SK-N-SH (cell line): ENCODE results near the gene TXNRD2.

ENCODE experiments used
- CTCF ChIP-seq: fragments of 200-600 bp; sonication (generic); IDR thresholded peaks from 2 replicates; pipeline ENCODE4 v1.6.1; 2017; ENCODE audit warnings: antibody characterized with exemption, mild to moderate bottlenecking, moderate library complexity
- FOXJ3 ChIP-seq: sonication (generic); formaldehyde crosslinking; IDR thresholded peaks from 2 replicates; pipeline ENCODE4 v1.5.1; 2020; ENCODE audit warnings: mild to moderate bottlenecking, missing genetic modification reagents
- GABPA ChIP-seq: IDR thresholded peaks from 2 replicates; pipeline ENCODE4 v1.4.0; 2012; ENCODE audit warnings: low read depth, mild to moderate bottlenecking
- POLR2AphosphoS5 ChIP-seq: IDR thresholded peaks from 2 replicates; pipeline ENCODE4 v1.6.1; 2012; ENCODE audit warnings: low read depth, low read length
- REST ChIP-seq: IDR thresholded peaks from 2 replicates; pipeline ENCODE4 v1.6.1; 2012; ENCODE audit warnings: mild to moderate bottlenecking, low read depth, low read length, moderate library complexity
- RFX5 ChIP-seq: IDR thresholded peaks from 2 replicates; pipeline ENCODE4 v1.6.1; 2012; ENCODE audit warnings: mild to moderate bottlenecking, improper control_type of control experiment, low read length
- RXRA ChIP-seq: IDR thresholded peaks from 2 replicates; pipeline ENCODE4 v1.4.0; 2012; ENCODE audit warnings: low read depth, mild to moderate bottlenecking, borderline replicate concordance
- SIN3A ChIP-seq: IDR thresholded peaks from 2 replicates; pipeline ENCODE4 v1.6.1; 2012; ENCODE audit warnings: low read depth, mild to moderate bottlenecking, low read length, moderate library complexity, borderline replicate concordance

GRCh38 chr22:19896665-19897355 lies 44.8 kb downstream of the TXNRD2 start:
- TF ChIP-seq CTCF (no peak), SIN3A (no peak), POLR2AphosphoS5 (no peak), RXRA (no peak), RFX5 (no peak), FOXJ3 (CRISPR knock-in tag) (no peak), REST (no peak), GABPA (no peak)
